GM23248 (cell line): Measurements from ENCODE around the gene MCTP2.

Source experiments
- EZH2 ChIP-seq: fragments of 200-600 bp; sonication (generic); IDR thresholded peaks from 2 replicates; pipeline ENCODE4 v1.6.1; 2018; ENCODE audit warnings: antibody characterized with exemption, mild to moderate bottlenecking; ENCODE audit not compliant: insufficient read depth, poor library complexity, severe bottlenecking
- EZH2phosphoT487 ChIP-seq: fragments of 200-600 bp; sonication (generic); IDR thresholded peaks from 2 replicates; pipeline ENCODE4 v1.6.1; 2018; ENCODE audit warnings: antibody characterized with exemption, moderate library complexity, mild to moderate bottlenecking, low read depth; ENCODE audit not compliant: insufficient read depth

DNA sequence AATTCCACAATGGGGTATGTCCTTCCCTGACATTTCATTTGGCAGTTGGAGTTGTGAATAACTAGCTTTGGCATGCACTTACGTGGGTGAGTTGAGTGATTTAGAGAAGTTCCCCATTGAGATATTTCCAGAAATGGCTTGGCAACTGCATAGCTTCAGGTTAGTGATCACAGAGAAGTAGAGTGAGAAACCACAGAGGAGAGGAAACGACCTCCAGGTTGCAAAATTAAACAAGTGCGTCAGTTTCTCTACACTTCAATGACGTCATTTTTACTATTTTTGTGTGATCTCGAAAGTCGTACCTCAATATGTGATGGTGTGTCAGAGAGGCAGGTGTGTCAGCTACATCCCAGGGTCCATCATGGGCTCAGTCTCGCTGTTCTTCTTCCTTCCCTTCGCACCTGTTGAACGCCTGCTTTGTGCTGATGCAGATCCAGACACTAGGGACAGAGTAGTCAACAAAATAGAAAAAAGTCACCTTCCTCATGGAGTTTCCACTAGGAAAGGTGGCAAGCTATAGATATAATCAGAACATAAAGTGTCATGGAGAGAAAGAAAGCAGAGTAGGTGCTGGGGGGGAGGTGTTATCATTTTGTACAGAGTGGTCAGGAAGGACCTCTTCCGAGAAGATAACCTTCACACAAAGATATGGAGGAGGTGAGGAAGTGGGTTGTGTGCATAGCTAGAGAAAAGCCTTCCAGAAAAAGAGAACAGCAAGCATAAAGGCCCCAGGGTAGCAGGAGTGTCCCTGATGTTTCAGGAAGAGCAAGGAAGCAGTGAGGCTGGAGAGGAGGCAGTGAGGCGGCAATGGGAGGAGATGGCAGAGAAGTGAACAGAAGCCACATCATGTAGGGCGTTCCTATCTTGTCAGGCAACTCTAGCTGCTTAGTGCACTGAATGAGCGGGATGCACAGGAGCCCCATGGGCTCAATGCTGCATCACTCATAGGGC is 75.6 kb downstream of the MCTP2 start:
- TF ChIP-seq EZH2: no peak
- no peak for TF ChIP-seq EZH2phosphoT487
